UCSD-AML1 (cell line): ENCODE data around the gene FOXP1.
"Not testable (repeated sequence)": the region's sequence is repeated elsewhere in the genome, so short reads cannot be mapped to it uniquely, and the experiment has no call there.

Experiments used
- DNase-seq: peaks from one replicate; lab custom pipeline; 2025; ENCODE audit not compliant: unreplicated experiment; lab: John Stamatoyannopoulos, UW

FOXP1 gene

DNA sequence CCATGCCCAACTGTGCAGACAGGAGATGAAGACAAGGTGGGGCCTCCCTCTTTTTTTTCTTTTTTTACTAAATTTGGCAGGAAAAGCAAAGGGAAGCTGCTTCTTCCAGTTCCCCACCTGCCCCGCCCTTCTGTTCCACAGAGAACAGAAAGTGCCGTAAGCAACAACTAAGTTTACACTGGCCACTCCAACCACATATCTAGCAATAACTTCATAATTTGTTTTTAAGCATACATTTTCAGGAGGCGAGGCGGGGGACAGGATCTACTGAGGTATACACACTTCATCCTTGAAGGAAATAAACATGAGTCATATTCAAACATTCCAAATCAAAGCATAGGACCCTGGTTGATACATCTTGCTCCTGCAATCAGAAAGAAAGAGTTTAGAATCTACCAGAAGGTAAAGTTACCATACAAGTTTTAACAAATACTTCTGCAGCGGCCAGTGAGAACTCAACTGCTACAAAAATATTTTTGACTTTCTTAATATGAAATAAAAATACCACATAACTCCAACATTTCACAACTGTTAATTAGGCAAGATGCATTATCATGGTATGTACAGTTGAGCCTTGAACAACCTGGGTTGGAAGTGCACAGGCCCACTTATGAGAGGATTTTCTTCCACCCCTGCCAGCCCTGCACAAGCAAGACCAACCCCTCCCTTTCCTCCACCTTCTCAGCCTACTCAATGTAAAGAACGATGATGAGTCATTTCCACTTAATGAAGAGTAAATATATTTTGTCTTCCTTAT lies 50.7 kb downstream of the FOXP1 start:
- no peak for DNase-seq

GRCh38 chr3:71530903-71531530 lies 52.5 kb downstream of the FOXP1 start:
- DNase-seq, result no peak

DNA sequence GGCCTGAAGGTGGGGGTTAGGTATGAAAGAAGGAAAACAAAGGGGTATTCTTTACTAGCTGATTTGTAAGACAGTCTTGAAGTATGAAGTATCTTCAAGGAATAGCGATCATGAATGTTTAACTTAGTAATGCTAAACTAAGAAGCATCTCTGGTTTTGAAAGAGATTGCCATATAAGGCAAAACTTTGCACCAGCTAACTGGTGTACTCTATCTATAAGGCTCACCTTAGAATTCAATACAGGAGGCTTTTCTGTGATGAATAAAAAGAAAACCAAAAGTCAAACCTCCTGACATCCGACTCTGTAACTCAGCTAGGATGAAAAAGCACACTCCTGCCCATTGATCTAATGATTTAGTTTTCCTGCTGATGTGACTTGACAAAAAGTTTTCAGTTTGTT lies 54.7 kb downstream of the FOXP1 start:
- DNase-seq, result no peak

DNA sequence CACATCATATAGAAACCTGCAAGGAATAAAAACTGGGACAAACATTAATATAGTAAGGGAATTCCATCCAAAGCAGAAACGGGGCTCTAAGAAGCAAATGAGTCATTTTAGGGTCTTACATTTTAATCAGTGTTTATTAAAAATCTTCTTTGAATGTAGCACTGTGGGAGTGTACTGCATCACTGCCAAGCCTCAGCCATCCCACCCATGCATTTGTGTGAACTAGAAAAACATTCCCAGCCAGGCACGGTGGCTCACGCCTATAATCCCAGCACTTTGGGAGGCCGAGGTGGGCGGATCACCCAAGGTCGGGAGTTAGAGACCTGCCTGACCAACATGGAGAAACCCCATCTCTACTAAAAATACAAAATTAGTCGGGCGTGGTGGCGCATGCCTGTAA lies 57.1 kb downstream of the FOXP1 start:
- DNase-seq, result not testable (repeated sequence)

DNA sequence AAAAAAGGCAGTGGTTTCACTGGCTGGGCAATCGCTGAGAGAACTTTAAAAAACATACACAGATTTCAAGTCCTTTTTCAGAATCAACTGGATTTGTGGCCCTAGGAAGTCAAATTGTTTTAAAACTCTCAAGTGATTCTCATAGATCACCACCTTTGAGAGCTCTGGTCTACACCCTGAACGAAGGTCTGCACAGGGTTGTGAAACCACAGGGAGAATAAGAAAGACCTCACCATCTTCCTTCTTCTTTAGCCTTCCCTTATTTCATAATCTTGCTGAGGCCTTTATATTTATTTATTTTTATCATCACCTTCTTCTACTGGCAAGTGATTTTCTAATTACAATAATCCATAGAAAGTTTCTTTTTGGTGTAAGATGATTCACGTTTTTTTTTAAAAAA lies 58.1 kb downstream of the FOXP1 start:
- no peak for DNase-seq

DNA sequence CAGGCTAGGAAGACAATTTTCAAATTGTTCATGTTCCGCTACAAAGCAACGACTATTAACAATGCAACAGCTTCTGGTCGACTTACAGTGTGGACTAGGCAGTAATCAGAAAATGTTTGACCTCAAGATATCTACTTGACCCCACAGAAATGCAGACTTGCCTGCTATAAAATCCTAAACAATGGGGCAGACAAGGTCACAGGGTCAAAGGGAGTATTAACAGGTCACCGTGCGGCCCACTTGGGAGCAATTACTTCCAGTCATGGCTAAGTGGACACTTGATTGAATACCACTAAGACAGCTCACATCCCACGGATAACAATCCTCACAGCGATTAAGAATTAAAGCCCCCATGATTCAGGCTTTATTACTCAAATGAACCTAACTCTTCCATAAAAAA lies 58.9 kb downstream of the FOXP1 start:
- DNase-seq, result no peak

DNA sequence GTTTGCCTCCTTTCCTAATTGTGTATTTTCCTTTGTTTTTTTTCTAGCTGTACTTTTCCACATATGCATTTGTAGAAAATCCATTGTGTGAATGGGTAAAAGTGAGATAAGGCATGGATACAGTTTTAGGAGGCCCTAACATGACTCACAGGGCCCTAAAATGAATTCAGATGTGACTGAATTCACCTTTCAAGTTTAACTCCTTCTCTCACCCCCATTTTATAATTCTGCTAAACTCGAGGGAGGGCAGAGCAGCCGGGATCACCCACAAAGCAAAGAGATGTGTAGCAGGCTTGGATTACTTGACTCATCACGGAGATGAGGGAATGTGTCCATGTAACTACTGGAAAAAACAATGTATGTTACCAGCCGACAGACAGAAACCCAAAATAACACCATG lies 59.9 kb downstream of the FOXP1 start:
- DNase-seq, result no peak

- no peak for DNase-seq
Measured at GRCh38 chr3:71521940-71522876, 61.3 kb downstream of the FOXP1 start.

DNA sequence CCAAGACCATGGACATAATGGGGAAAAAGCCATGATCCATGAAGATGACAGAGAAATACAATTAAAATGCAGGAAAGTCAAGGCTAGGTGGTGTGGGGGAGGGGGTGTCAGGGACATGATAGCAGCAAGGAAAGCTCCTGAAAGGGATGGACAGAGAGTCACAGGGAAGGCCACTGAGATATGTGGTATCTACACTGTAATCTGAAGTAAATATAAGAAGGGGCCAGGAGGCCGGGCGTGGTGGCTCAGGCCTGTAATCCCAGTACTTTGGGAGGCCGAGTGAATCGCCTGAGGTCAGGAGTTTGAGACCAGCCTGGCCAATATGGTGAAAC lies 62.5 kb downstream of the FOXP1 start:
- no peak for DNase-seq

DNA sequence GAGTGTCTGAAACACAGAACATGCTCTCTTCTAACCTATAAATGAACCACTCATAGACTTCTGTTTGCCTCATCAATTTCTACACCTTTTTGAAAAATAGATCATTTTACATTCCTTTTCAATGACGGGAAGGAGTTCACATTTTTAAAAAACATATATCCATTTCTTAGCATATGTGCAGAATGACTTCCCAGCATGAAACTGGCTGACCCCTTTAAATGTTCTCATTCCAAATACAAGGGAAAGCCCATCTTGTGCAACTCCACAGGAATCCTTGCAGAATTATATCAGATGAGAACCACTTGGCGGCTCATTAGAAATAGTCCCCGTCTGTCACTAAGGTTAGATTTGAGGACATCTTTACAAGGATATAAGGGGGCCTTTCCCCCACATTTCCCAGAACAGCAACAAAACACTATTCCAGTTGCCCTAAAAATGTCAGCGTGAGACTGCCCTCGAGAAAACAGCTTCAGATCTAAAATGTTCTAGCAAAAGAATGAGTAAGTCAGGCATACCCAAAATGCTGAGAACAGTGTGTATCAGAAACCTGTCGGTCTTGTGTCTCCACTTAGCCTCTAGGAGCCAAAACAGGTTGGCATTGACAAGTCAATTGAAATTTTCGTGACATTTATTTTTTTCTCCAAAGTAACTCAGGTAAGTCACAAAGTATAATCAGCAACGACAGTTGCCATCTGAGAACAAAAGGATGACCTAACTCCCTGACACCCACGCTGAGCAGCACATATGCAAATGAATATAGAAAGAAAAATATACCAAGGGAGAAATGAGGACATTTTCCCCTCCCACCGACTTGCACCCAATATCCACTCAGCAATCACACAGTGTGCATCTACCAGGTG lies 63.1 kb downstream of the FOXP1 start:
- no peak for DNase-seq

- no peak for DNase-seq
Measured at GRCh38 chr3:71518089-71518488, 65.4 kb downstream of the FOXP1 start.

DNA sequence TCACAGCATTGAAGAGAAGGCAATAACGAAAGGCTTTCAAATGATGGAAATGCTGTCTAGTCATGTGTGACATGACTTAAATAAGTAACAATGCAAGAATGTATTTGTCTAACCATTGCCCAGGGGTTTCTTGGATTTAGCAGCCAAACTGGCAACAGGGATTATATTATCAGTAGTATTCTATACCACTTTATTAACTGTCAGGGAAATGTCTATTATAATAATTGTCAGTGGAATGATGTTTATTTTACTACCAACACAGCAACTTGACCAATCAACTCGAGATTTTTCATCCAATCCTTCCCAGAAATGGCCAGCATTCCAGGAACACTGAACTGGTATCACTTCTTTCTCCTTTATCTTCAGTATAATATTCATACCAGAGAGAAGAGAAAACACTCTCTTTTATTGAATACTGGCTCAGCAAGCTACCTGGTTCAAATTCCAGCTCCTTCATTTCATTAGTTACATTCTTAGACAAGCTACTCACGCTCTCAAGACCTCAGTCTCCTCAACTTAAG lies 66.2 kb downstream of the FOXP1 start:
- no peak for DNase-seq

GRCh38 chr3:71515636-71516365 lies 67.7 kb downstream of the FOXP1 start:
- DNase-seq, result no peak

DNA sequence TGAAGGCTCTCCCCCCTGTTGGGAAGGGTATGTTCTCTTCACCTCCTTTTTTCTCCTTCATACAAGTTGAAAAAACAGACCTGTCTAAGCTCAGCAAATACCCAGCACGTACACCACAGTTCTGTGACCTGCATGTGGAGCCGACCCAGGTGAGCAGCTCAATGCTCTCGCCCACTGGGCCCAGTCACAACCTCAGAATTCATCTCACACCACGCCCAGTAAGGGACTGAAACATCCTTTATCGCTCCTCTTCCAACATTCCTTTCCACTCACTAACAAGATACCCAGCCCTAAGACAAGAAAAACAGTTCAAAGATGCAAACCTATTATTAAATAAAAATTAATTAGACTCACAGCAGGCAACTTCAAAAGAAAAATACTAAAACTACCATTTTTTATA lies 68.9 kb downstream of the FOXP1 start:
- DNase-seq, result no peak

DNA sequence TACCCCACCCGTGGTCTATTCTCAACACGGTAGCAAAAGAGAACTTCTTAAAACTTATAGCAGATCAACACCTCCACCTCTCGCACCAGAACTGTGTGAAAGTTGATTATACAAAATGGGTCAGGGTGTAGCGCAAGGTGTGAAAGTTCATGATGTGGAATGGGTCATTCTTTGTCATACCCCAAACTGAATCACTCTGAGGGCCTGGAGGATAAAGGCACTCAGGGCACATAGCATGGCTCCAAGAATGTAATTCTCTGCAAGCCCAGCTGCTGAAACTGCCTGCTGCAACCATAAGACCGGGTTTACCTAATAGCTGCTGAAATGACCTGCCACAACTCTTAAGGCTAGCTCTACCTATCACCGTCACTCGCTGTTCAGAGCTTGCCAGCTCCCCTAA lies 70.0 kb downstream of the FOXP1 start:
- no peak for DNase-seq

- no peak for DNase-seq
Measured at GRCh38 chr3:71513081-71513480, 70.4 kb downstream of the FOXP1 start.

DNA sequence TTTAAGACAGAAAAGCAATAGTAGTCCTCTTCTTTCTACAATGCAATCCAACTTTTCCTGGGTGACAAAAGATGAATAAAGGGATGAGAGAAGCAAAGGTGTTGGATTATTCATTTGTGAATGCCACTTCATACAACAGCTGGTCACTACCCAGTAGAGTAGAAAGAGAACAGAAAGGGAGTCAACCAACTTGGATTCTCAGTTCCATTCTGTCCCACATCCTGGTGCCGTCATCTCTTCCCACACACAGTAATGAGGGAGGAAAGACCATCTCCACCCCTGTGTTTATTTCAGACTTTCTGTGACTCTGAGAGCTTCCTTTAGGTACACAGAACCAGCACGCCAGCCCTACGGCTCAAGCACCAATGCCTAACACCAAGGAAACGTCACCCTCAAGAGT lies 71.0 kb downstream of the FOXP1 start:
- DNase-seq, result no peak

DNA sequence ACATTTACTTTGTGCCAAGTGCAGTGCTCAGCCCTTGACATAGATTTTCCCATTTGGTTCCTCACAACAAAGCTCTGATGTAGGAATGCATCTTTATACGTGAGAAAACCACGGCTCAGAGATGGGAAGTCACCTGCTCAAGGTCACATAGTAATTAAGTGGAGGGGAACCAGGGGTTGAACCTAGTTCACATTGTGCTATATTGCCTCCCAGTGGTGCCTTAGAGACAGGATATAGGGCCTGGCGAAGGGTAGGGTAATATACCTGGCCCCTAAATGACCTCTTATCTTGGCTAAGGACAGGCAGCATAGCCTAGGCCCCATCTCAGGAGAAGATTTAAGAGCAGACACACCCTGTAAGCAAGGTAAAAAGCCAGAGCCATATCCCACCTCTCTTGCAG lies 71.5 kb downstream of the FOXP1 start:
- no peak for DNase-seq

DNA sequence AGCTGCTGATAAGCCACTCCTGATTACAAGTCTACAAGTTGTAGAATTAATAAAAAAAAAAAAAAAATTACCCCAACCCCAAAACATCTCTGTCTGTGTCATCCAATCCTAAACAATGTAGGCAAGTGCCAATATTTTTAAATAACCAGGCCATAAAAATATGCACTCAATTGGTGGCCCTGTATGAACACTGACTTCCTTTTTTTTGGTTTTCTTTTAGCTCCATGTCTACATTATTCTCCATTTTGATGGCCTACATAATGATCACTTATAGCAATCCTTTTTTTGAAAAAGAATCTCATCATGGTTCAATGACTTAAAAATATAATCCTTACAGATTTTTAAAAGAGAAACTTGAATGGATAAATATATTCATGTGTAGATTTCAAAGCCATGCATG lies 72.1 kb downstream of the FOXP1 start:
- DNase-seq, result no peak

DNA sequence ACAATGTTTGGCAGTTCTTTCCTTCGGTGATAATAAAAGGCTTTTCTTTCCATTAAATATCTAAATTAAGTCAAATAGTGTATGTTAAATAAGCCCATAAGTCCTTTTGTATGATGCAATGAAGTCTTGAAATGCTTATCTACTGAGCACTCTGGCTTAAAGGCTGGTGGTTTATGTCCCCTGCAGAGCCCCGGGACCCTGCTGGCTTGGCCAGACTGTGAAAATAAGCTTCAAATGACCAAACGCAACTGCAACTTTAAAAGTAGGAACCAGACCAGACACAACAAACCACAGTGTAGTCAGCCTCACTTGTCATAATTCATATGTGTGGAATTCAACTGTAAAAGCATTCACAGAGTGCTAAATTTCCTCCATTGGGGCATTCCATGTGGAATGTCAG lies 72.5 kb downstream of the FOXP1 start:
- no peak for DNase-seq
